ENCODE measurements around the gene HSD11B2. TPM values are rescaled to one million over a fixed set of nuclear protein-coding genes. Genes with fewer than 3 reads are reported as not detected.

HSD11B2 gene
- total RNA-seq, 1 donor from 2014 or later: 2.4 TPM

DNA sequence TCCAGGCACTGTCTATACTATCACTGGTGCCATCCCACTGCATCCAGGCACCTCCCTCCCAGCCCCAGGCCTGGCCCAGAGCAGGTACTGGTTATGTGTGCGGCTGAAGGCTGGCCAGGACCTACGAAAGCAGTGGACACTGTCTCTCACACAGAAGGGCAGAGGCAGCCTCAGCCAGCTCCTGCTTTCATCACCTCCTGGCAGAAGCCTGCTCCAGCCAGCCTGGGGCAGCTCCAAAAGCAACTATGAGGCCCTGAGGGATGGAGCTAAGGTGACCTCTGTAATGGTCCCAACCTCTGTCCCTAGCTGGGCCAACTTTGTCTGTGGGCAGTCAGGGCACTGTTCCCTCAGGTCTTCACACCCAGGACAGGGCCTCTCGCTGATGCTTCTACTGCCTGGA is 18.8 kb downstream of the HSD11B2 start:
- intact Hi-C loops (cut with DNase I): no loop called here
- no peaks in the 10 kb centered on the region for H3K27me3 ChIP-seq
- H3K9me3 ChIP-seq: no peaks in the 10 kb centered on the region
- H3K4me3 ChIP-seq: no peak overlapping the region
- H3K4me1 ChIP-seq: peaks cover 0 to 20% of the 10 kb centered on the region in 2 donors
- no peak overlapping the region for H3K27ac ChIP-seq
- no peak for TF ChIP-seq CTCF (IDR thresholded peaks at IDR 0.05)
- peaks cover 27 to 46% of the 10 kb centered on the region in 2 donors for H3K36me3 ChIP-seq
- no peak for DNase-seq (ENCODE audit: low spot score in 2 of 2)

DNA sequence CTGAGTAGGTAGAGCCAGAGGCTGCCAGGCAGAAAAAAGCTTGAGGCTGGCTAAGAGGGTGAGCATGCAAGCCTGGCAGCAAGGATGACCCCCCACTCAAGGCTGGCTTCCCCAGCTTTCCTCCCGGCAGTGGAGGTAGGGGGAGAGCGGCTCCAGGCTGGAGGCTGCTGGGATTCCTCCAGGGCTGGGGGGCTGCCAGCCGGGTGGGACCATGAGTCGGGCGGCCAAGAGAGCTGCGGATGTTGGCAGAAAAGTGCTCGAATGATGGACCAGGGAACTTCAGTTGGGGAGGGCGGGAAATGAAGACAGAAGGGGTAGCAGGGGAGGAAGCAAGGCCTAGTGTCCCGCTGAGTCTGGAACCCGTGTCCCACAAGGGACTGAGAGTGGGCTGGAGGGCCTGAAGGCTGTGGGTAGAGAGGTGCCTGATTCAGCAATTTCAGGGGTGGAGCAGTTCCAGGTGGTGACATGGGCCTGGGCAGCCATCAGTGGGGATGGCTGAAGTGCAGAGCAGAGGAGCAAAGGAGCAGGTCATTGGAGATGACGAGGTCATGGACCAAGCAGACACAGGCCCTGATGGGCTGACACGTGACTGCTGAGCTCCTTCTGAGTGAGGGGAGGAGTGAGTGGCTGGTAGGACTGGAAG is 20.3 kb downstream of the HSD11B2 start:
- H3K27ac ChIP-seq: no peak overlapping the region
- intact Hi-C loops (cut with DNase I): no loop called here
- no peak for TF ChIP-seq CTCF (IDR thresholded peaks at IDR 0.05)
- H3K9me3 ChIP-seq: no peaks in the 10 kb centered on the region
- H3K27me3 ChIP-seq: no peaks in the 10 kb centered on the region
- DNase-seq (ENCODE audit: low spot score in 2 of 2): no peak
- peaks cover 27 to 38% of the 10 kb centered on the region in 2 donors for H3K36me3 ChIP-seq
- H3K4me1 ChIP-seq: peaks cover 0 to 21% of the 10 kb centered on the region in 2 donors
- H3K4me3 ChIP-seq: no peak overlapping the region

- Histone ChIP-seq H3K4me1 (peaks cover 4 to 25% of the 10 kb centered on the region in 2 donors), H3K36me3 (peaks cover 27 to 38% of the 10 kb centered on the region in 2 donors), H3K9me3 (no peaks in the 10 kb centered on the region), H3K4me3 (no peak overlapping the region), H3K27ac (no peak overlapping the region), H3K27me3 (no peaks in the 10 kb centered on the region)
- intact Hi-C loops (cut with DNase I): no loop called here
- DNase-seq (ENCODE audit: low spot score in 2 of 2): no peak
- no peak for TF ChIP-seq CTCF (IDR thresholded peaks at IDR 0.05)
Observed at GRCh38 chr16:67451704-67452435, 20.9 kb downstream of the HSD11B2 start.

GRCh38 chr16:67454104-67454503 is 23.2 kb downstream of the HSD11B2 start:
- H3K9me3 ChIP-seq: no peaks in the 10 kb centered on the region
- H3K4me1 ChIP-seq: peaks cover 25 to 47% of the 10 kb centered on the region in 2 donors
- no peaks in the 10 kb centered on the region for H3K27me3 ChIP-seq
- no peak for DNase-seq (ENCODE audit: low spot score in 2 of 2)
- no peak overlapping the region for H3K27ac ChIP-seq
- H3K4me3 ChIP-seq: no peak overlapping the region
- intact Hi-C loops (cut with DNase I): no loop called here
- H3K36me3 ChIP-seq: peaks cover 18 to 24% of the 10 kb centered on the region in 2 donors
- TF ChIP-seq CTCF (IDR thresholded peaks at IDR 0.05): no peak

DNA sequence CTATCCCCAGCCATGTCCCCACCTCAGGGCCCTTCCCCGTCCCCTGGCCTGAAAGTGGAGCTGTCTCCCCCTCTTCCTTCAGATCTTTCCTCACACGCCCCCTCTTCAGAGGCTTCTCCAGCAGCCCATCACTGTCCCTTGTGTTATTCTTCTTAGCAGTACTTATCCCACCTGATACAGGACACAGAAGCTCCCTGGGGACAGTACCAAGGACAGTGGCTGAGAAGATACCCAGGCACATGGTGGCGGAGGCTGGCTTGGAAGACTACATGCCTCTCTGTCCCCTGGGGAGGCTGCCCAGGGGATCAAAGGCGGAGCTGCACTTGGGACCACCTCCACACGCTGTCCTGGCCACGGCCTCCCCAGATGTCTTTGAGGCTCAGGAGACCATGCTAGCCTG is 23.9 kb downstream of the HSD11B2 start:
- no peak for TF ChIP-seq CTCF (IDR thresholded peaks at IDR 0.05)
- intact Hi-C loops (cut with DNase I): no loop called here
- H3K4me3 ChIP-seq: no peak overlapping the region
- H3K27ac ChIP-seq: no peak overlapping the region
- DNase-seq (ENCODE audit: low spot score in 2 of 2): no peak
- H3K4me1 ChIP-seq: peaks cover 33 to 50% of the 10 kb centered on the region in 2 donors
- H3K27me3 ChIP-seq: no peaks in the 10 kb centered on the region
- peaks cover 18 to 24% of the 10 kb centered on the region in 2 donors for H3K36me3 ChIP-seq
- H3K9me3 ChIP-seq: no peaks in the 10 kb centered on the region

Data from ascending aorta (tissue), 2 donors.